ENCODE data around the gene MTA1.

The MTA1 gene

DNA sequence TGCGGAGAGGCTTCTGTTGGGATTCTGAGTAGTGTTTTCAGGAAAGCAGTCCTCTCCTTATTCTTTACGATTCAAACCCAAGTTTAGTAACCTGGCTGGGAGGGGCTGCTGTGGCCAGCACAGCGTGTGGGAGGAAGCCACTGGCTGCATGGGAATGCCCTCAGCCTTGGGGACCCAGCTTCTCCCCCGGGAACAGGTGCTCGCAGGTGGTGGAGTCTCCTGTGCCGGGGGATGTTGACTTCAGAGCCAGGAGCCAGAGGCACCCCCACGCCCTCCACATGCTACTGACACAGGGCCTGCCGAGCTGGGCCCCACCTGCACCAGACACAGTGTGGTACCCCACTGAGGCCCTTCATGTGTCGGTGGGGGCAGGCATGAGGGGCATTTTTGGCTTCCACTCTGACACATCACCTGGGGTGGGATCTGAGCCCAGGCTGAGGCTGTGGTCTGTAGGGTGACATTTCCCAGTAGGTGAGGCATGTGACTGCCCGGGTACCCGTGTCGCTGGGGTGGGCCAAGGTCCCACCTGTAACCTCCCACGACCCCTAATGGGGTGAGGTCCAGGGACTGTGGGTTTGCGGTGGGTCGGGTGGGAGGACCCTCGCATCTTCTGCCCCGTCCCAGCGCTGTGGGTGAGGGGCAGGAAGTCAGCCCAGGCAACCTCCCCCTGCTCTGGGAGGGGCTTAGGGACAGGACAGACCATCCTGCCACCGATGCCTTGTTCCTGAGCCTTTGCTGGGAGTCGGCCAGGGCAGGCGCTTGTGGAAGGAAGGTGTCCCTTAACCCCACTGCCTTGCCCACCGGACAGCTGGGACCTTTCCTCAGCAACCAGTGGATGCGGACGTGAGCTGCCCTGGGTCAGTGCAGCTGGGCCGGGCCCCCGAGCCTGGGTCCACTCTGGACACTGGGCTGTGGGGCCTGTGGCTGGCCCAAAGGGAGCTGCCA is 26.5 kb downstream of the MTA1 start:
- DNase-seq (ENCODE audit: low spot score), result no peak

DNA sequence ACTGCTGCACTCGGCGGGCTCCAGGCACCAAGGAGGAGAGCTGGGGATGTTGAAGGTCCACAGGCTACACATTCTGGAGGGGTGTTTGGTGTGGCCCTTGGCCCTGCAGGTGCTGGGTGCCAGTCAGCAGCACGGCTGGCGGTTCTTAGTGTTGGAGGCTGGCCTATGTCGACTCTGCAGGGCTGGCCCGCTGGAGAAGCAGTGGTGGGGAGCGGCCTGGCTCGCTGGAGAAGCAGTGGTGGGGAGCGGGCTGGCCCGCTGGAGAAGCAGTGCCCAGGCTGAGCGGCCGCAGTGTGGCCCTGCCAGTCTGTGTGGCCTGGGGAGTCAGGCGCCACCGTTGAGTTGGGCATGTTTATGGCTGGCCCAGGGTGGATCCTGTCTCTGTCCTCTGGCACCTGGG is 27.3 kb downstream of the MTA1 start:
- DNase-seq (ENCODE audit: low spot score), result no peak

- no peak for DNase-seq (ENCODE audit: low spot score)
These were observed 28.3 kb downstream of the MTA1 start for GRCh38 chr14:105447651-105448640.

GRCh38 chr14:105448706-105449111 is 29.1 kb downstream of the MTA1 start:
- DNase-seq (ENCODE audit: low spot score), result peak; percentile 37

DNA sequence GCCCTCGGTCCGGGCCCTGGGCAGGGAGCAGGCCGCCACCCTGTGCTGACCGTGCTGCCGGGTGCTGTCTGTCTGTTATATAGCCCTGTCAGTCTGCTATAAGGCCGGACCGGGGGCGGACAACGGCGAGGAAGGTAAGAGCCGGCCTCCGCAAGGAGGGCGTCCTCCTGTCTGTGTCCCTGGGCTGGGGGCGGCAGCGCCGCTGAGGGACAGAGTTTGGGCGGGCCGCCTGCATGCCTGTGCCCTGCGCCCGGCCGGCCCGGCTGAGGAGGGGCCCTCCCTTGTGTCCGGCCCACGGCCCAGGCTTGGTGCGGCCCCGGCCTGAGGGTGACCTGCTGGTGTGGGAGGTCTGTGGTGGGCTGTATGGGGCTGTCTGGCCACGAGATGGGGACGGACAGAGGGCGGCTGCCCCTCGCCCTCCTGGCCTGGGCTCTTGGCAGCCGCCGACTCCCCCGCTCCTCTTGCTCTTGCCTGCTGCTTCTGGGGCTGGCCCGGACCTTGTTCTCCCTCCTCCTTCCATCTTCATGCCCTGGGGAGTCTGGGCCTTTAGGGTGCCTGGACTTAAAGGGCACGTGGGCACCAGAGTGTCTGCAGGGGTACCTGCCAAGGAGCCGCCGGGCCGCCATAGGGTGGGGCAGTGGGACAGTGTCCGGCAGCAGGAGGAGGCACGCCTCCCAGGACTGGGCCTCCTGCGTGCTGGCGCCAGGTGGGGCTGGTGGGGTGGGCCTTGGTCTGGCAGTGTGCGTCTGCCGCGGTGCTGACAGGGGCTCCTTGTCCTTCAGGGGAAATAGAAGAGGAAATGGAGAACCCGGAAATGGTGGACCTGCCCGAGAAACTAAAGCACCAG is 29.9 kb downstream of the MTA1 start:
- no peak for DNase-seq (ENCODE audit: low spot score)

DNA sequence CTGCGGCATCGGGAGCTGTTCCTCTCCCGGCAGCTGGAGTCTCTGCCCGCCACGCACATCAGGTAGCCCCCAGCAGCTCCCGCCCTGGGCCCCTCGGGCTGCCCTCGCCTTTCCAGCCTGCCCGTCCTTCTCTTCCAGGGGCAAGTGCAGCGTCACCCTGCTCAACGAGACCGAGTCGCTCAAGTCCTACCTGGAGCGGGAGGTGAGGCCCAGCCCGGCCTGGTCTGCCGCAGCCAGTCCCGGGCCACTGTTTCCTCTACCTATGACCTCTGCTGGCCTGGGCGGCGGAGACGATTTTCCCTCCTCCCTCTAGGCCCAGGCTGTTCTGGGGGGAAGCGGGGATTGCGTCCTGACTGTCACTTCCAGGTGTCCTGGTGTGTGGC is 30.5 kb downstream of the MTA1 start:
- DNase-seq (ENCODE audit: low spot score), result no peak

GRCh38 chr14:105450864-105451720 is 31.5 kb downstream of the MTA1 start:
- no peak for DNase-seq (ENCODE audit: low spot score)

DNA sequence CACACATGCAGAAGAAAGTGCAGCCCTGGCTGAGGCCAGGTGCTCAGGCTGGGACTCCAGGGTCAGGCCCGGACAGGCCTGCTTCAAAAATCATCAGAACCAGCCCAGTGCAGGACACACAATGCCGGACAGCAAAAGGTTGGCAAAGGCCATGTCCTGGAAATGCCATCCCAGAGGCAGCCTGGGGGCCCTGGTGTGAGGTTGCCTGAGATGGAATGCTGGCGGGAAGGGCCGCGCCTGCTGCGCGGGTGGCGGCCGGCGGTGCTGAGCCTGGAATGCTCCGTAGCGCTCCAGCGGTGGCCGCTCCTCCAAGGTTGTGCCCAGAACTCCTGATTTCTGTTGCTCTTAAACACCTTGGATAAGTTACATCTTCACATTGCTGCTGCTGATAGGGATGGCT is 33.3 kb downstream of the MTA1 start:
- no peak for DNase-seq (ENCODE audit: low spot score)

- no peak for DNase-seq (ENCODE audit: low spot score)
These were observed 34.2 kb downstream of the MTA1 start for GRCh38 chr14:105453847-105454246.

- DNase-seq (ENCODE audit: low spot score), result no peak
These were observed 35.5 kb downstream of the MTA1 start for GRCh38 chr14:105455086-105455640.

- no peak for DNase-seq (ENCODE audit: low spot score)
These were observed 36.4 kb downstream of the MTA1 start for GRCh38 chr14:105455766-105456660.

- no peak for DNase-seq (ENCODE audit: low spot score)
These were observed 37.4 kb downstream of the MTA1 start for GRCh38 chr14:105456736-105457617.

- DNase-seq (ENCODE audit: low spot score), result no peak
These were observed 38.4 kb downstream of the MTA1 start for GRCh38 chr14:105458010-105458409.

GRCh38 chr14:105458571-105458970 is 38.9 kb downstream of the MTA1 start:
- no peak for DNase-seq (ENCODE audit: low spot score)

GRCh38 chr14:105460116-105460515 is 40.5 kb downstream of the MTA1 start:
- no peak for DNase-seq (ENCODE audit: low spot score)

GRCh38 chr14:105460616-105461015 is 41.0 kb downstream of the MTA1 start:
- DNase-seq (ENCODE audit: low spot score), result no peak

GRCh38 chr14:105461903-105462302 is 42.3 kb downstream of the MTA1 start:
- no peak for DNase-seq (ENCODE audit: low spot score)

DNA sequence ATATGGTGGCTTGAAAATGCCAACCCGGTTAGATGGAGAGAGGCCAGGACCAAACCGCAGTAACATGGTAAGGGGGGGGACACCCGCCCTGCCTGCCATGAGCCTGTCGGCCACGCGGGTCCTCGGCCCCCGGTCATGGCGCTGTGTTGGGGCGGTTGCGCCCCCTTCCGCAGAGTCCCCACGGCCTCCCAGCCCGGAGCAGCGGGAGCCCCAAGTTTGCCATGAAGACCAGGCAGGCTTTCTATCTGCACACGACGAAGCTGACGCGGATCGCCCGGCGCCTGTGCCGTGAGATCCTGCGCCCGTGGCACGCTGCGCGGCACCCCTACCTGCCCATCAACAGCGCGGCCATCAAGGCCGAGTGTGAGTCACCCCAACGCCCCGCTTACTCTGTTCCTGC is 44.9 kb downstream of the MTA1 start:
- no peak for DNase-seq (ENCODE audit: low spot score)
